Body of pancreas (tissue), 4 donors: ENCODE results near the gene DCDC2B.

Experiments used
- POLR2A ChIP-seq, 3 donors: fragments of 450-650 bp; IDR thresholded peaks; one replicate each; pipeline ENCODE4 v1.6.1; 2016; ENCODE audit warnings: antibody characterized with exemption in 3 of 3, mild to moderate bottlenecking in 2 of 3
- TF ChIP-seq, protein P1 (sequence below), 7 experiments: fragments of 450-650 bp in 4 of 7; fragments of 200-600 bp in 3 of 7; sonication (generic) in 3 of 7; IDR thresholded peaks; one replicate each; pipeline ENCODE4 v1.5.1; 2016 to 2019; ENCODE audit warnings: antibody characterized with exemption in 7 of 7

DNA sequence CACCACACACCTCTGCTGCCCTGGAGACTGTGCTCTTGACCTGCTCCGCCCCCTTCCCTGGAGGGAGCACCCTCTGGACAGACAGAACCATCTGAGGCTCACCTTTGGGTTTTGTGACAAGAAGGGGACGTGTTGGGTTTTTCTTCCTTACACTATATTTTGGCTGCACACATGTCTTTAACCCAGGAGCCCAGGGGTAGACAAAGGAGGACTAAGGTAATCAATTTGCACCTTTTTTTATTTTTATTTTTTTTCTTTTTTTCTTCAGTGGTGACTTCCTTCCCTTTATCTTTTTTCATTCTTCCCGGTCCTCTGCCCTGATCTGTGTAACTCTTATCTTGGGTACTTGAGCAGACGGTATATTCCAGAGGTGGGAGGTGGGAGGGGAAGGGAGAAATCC is 37.9 kb upstream of the DCDC2B start:
- TF ChIP-seq POLR2A (IDR thresholded peaks at IDR 0.05) = no peak
- TF ChIP-seq, protein P1, sequence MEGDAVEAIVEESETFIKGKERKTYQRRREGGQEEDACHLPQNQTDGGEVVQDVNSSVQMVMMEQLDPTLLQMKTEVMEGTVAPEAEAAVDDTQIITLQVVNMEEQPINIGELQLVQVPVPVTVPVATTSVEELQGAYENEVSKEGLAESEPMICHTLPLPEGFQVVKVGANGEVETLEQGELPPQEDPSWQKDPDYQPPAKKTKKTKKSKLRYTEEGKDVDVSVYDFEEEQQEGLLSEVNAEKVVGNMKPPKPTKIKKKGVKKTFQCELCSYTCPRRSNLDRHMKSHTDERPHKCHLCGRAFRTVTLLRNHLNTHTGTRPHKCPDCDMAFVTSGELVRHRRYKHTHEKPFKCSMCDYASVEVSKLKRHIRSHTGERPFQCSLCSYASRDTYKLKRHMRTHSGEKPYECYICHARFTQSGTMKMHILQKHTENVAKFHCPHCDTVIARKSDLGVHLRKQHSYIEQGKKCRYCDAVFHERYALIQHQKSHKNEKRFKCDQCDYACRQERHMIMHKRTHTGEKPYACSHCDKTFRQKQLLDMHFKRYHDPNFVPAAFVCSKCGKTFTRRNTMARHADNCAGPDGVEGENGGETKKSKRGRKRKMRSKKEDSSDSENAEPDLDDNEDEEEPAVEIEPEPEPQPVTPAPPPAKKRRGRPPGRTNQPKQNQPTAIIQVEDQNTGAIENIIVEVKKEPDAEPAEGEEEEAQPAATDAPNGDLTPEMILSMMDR (IDR thresholded peaks at IDR 0.05) = no peak
